Liver (tissue), 9 donors: ENCODE results near the gene P2RY12. TPM values are rescaled to one million over a fixed set of nuclear protein-coding genes. Genes with fewer than 3 reads are reported as not detected.

ENCODE experiments used
- DNase-seq: peaks from one replicate; pipeline ENCODE4 v3.0.0-alpha.2; 2017; ENCODE audit warnings: low spot score
- H3K27ac ChIP-seq, 2 donors: one replicate each; pipeline ENCODE4 v1.7.0; 2013; ENCODE audit warnings: inconsistent platforms in 2 of 2, low read length in 2 of 2, control low read depth in 1 of 2, low read depth in 1 of 2, mild to moderate bottlenecking in 1 of 2
- H3K27me3 ChIP-seq, 4 donors: one replicate each; pipeline versions ENCODE4 v1.6.1 to v1.7.0; 2013; ENCODE audit warnings: low read length in 3 of 4, inconsistent platforms in 1 of 4, mild to moderate bottlenecking in 1 of 4, moderate library complexity in 1 of 4; ENCODE audit not compliant: control insufficient read depth in 4 of 4, insufficient read depth in 4 of 4
- H3K36me3 ChIP-seq, 4 donors: one replicate each; pipeline versions ENCODE4 v1.6.1 to v1.7.0; 2013; ENCODE audit warnings: low read length in 3 of 4, mild to moderate bottlenecking in 3 of 4, low read depth in 1 of 4, moderate library complexity in 1 of 4; ENCODE audit not compliant: control insufficient read depth in 4 of 4, insufficient read depth in 3 of 4
- H3K4me1 ChIP-seq, 4 donors: one replicate each; pipeline versions ENCODE4 v1.6.1 to v1.7.0; 2013; ENCODE audit warnings: low read length in 3 of 4, mild to moderate bottlenecking in 3 of 4, moderate library complexity in 1 of 4; ENCODE audit not compliant: control insufficient read depth in 4 of 4, insufficient read depth in 4 of 4
- H3K4me3 ChIP-seq, 3 donors: one replicate each; pipeline versions ENCODE4 v1.6.1 to v1.7.0; 2013; ENCODE audit warnings: low read length in 3 of 3, control low read depth in 1 of 3, low read depth in 1 of 3, mild to moderate bottlenecking in 1 of 3
- H3K9ac ChIP-seq, 2 donors: one replicate each; pipeline ENCODE4 v1.7.0; 2013; ENCODE audit warnings: low read length in 2 of 2, mild to moderate bottlenecking in 2 of 2, moderate library complexity in 2 of 2, control low read depth in 1 of 2, low read depth in 1 of 2
- H3K9me3 ChIP-seq, 4 donors: one replicate each; pipeline versions ENCODE4 v1.6.1 to v1.7.0; 2013; ENCODE audit warnings: low read length in 3 of 4; ENCODE audit not compliant: control insufficient read depth in 4 of 4
- ATF3 ChIP-seq: IDR thresholded peaks from 2 replicates; pipeline ENCODE4 v1.6.1; 2016; ENCODE audit warnings: antibody characterized with exemption
- CTCF ChIP-seq: fragments of 150-350 bp; IDR thresholded peaks from 2 replicates; pipeline ENCODE4 v1.5.1; 2017; ENCODE audit warnings: improper control_type of control experiment, low read depth, low read length; ENCODE audit not compliant: missing input control
- EGR1 ChIP-seq, 2 donors: IDR thresholded peaks; 2 replicates each; pipeline ENCODE4 v1.6.1; 2016 to 2018; ENCODE audit warnings: antibody characterized with exemption in 2 of 2, low read depth in 2 of 2
- FOXA1 ChIP-seq: IDR thresholded peaks from 2 replicates; pipeline ENCODE4 v1.6.1; 2016; ENCODE audit warnings: antibody characterized with exemption
- FOXA2 ChIP-seq: IDR thresholded peaks from 2 replicates; pipeline ENCODE4 v1.6.1; 2016; ENCODE audit warnings: antibody characterized with exemption
- GABPA ChIP-seq, 2 donors: IDR thresholded peaks in 1 of 2; conservative IDR thresholded peaks in 1 of 2; 2 replicates each; pipeline ENCODE4 v1.6.1; 2016; ENCODE audit warnings: antibody characterized with exemption in 2 of 2, mild to moderate bottlenecking in 1 of 2, moderate library complexity in 1 of 2
- HNF4A ChIP-seq, 2 donors: conservative IDR thresholded peaks; 2 replicates each; pipeline ENCODE4 v1.6.1; 2016; ENCODE audit warnings: antibody characterized with exemption in 2 of 2, mild to moderate bottlenecking in 2 of 2
- HNF4G ChIP-seq: IDR thresholded peaks from 2 replicates; pipeline ENCODE4 v1.6.1; 2016; ENCODE audit warnings: antibody characterized with exemption
- JUND ChIP-seq, 2 donors: IDR thresholded peaks; 2 replicates each; pipeline ENCODE4 v1.6.1; 2016; ENCODE audit warnings: antibody characterized with exemption in 2 of 2
- NR2F2 ChIP-seq: IDR thresholded peaks from 2 replicates; pipeline ENCODE4 v1.6.1; 2016; ENCODE audit warnings: antibody characterized with exemption
- RAD21 ChIP-seq, 2 donors: IDR thresholded peaks; 2 replicates each; pipeline ENCODE4 v1.6.1; 2016; ENCODE audit warnings: antibody characterized with exemption in 2 of 2, mild to moderate bottlenecking in 2 of 2
- REST ChIP-seq: IDR thresholded peaks from 2 replicates; pipeline ENCODE4 v1.6.1; 2016; ENCODE audit warnings: antibody characterized with exemption, mild to moderate bottlenecking
- RXRA ChIP-seq, 2 donors: IDR thresholded peaks; 2 replicates each; pipeline ENCODE4 v1.6.1; 2017 to 2018; ENCODE audit warnings: antibody characterized with exemption in 2 of 2, mild to moderate bottlenecking in 1 of 2
- SP1 ChIP-seq: IDR thresholded peaks from 2 replicates; pipeline ENCODE4 v1.6.1; 2018; ENCODE audit warnings: antibody characterized with exemption, mild to moderate bottlenecking
- TAF1 ChIP-seq: conservative IDR thresholded peaks from 2 replicates; pipeline ENCODE4 v1.6.1; 2016; ENCODE audit warnings: antibody characterized with exemption, mild to moderate bottlenecking
- YY1 ChIP-seq: IDR thresholded peaks from 2 replicates; pipeline ENCODE4 v1.6.1; 2016; ENCODE audit warnings: antibody characterized with exemption, mild to moderate bottlenecking
- WGBS: extraction: QIAGEN DNeasy Blood & Tissue Kit; methylation state at CpG from one replicate; pipeline ENCODE4 v1.1.7; 2013; 5-methylcytosine and 5-hydroxymethylcytosine counted together
- polyA plus RNA-seq, 2 donors: library from polyadenylated mRNA; stranded (reverse) in 1 of 2; unstranded in 1 of 2; fragments of 200-250 nt in 1 of 2; fragments of >200 nt in 1 of 2; fragmentation: Nextera tagmentation in 1 of 2; extraction: Ambion mirVana in 1 of 2; gene quantifications; one replicate each; pipeline versions ENCODE4 v1.2.1 to v1.2.3, GENCODE V29; 2013 to 2015
- total RNA-seq, 2 donors: library from RNA; depleted of rRNA; stranded (reverse); fragments of >200 nt; gene quantifications; one replicate each; pipeline ENCODE4 v1.2.3, GENCODE V29; 2014
- TF ChIP-seq, protein P1 (sequence below): IDR thresholded peaks from 2 replicates; pipeline ENCODE4 v1.6.1; 2016; ENCODE audit warnings: antibody characterized with exemption
- TF ChIP-seq, protein P2 (sequence below): IDR thresholded peaks from 2 replicates; pipeline ENCODE4 v1.6.1; 2016; ENCODE audit warnings: antibody characterized with exemption
- donor health status: healthy.
- donor health status: healthy.
- donor health status: healthy.
- donor health status: healthy.
- donor health status: healthy.

P2RY12 gene
- total and polyA plus RNA-seq, 4 donors = 0.43 to 2.8 (median 1.6) TPM

- DNase-seq = no peak
- Histone ChIP-seq H3K4me1 (no peaks in the 10 kb centered on the region), H3K27me3 (no peaks in the 10 kb centered on the region), H3K9me3 (no peaks in the 10 kb centered on the region), H3K4me3 (no peak overlapping the region), H3K9ac (no peak overlapping the region), H3K27ac (no peak overlapping the region), H3K36me3 (no peaks in the 10 kb centered on the region)
- no peak for TF ChIP-seq FOXA2
- no peak for TF ChIP-seq TAF1
- TF ChIP-seq, protein P1, sequence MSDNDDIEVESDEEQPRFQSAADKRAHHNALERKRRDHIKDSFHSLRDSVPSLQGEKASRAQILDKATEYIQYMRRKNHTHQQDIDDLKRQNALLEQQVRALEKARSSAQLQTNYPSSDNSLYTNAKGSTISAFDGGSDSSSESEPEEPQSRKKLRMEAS = no peak
- no peak for TF ChIP-seq NR2F2
- TF ChIP-seq RXRA (IDR thresholded peaks at IDR 0.05) = no peak
- no peak for TF ChIP-seq CTCF
- no peak for TF ChIP-seq SP1
- no peak for TF ChIP-seq ATF3
- no peak for TF ChIP-seq HNF4A (conservative IDR thresholded peaks at IDR 0.05)
- TF ChIP-seq, protein P2, sequence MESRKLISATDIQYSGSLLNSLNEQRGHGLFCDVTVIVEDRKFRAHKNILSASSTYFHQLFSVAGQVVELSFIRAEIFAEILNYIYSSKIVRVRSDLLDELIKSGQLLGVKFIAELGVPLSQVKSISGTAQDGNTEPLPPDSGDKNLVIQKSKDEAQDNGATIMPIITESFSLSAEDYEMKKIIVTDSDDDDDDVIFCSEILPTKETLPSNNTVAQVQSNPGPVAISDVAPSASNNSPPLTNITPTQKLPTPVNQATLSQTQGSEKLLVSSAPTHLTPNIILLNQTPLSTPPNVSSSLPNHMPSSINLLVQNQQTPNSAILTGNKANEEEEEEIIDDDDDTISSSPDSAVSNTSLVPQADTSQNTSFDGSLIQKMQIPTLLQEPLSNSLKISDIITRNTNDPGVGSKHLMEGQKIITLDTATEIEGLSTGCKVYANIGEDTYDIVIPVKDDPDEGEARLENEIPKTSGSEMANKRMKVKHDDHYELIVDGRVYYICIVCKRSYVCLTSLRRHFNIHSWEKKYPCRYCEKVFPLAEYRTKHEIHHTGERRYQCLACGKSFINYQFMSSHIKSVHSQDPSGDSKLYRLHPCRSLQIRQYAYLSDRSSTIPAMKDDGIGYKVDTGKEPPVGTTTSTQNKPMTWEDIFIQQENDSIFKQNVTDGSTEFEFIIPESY = no peak
- TF ChIP-seq JUND (IDR thresholded peaks at IDR 0.05) = no peak
- TF ChIP-seq RAD21 (IDR thresholded peaks at IDR 0.05) = no peak
- no peak for TF ChIP-seq REST
- no peak for TF ChIP-seq EGR1 (IDR thresholded peaks at IDR 0.05; ENCODE audit: low read depth in 2 of 2)
- TF ChIP-seq YY1 = no peak
- no peak for TF ChIP-seq HNF4G
- TF ChIP-seq GABPA (IDR thresholded peaks at IDR 0.05 in 1 of 2, conservative IDR thresholded peaks at IDR 0.05 in 1 of 2) = no peak
- no peak for TF ChIP-seq FOXA1
- 92% methylated on average over 4 of the region's 4 CpGs for WGBS
Observed at GRCh38 chr3:151305775-151306151, 78.8 kb downstream of the P2RY12 start.
